Neural cell (in vitro differentiated cells): ENCODE data around the gene PAK2. TPM values are rescaled to one million over a fixed set of nuclear protein-coding genes. Genes with fewer than 3 reads are reported as not detected.

ENCODE experiments used
- H2AFZ ChIP-seq: fragments of 200-600, 300-800 bp; sonication (generic), shearing (Covaris generic); 2 replicates; pipeline ENCODE4 v1.6.0; 2014; ENCODE audit warnings: low read depth, mild to moderate bottlenecking, antibody characterized with exemption, low read length, moderate library complexity
- H3F3A ChIP-seq: fragments of 200-600 bp; shearing (Covaris generic); 2 replicates; pipeline ENCODE4 v1.6.1; 2016; ENCODE audit warnings: mild to moderate bottlenecking, moderate library complexity, mixed read lengths, antibody characterized with exemption, low read length; ENCODE audit not compliant: insufficient read depth, poor library complexity, severe bottlenecking
- H3K27ac ChIP-seq: fragments of 200-600, 300-800 bp; sonication (generic), shearing (Covaris generic); 2 replicates; pipeline ENCODE4 v1.5.1; 2014; ENCODE audit warnings: mild to moderate bottlenecking, low read length, moderate library complexity
- H3K27me3 ChIP-seq: fragments of 300-800, 200-600 bp; sonication (generic), shearing (Covaris generic); 2 replicates; pipeline ENCODE4 v1.6.0; 2014; ENCODE audit warnings: mild to moderate bottlenecking, low read depth, low read length, moderate library complexity; ENCODE audit not compliant: insufficient read depth
- H3K36me3 ChIP-seq: fragments of 300-800, 200-600 bp; sonication (generic), shearing (Covaris generic); 2 replicates; pipeline ENCODE4 v1.5.1; 2014; ENCODE audit warnings: mild to moderate bottlenecking, antibody characterized with exemption, low read length, moderate library complexity; ENCODE audit not compliant: insufficient read depth
- H3K4me2 ChIP-seq: fragments of 300-800, 200-600 bp; sonication (generic), shearing (Covaris generic); 2 replicates; pipeline ENCODE4 v1.6.0; 2014; ENCODE audit warnings: mild to moderate bottlenecking, low read length
- H3K4me3 ChIP-seq: fragments of 300-800, 200-600 bp; sonication (generic), shearing (Covaris generic); 2 replicates; pipeline ENCODE4 v1.5.1; 2014; ENCODE audit warnings: mild to moderate bottlenecking, low read length, moderate library complexity
- H3K79me2 ChIP-seq: fragments of 200-600 bp; shearing (Covaris generic); replicated peaks from 2 replicates; pipeline ENCODE4 v1.6.0; 2014; ENCODE audit warnings: mild to moderate bottlenecking, low read length, moderate library complexity; ENCODE audit not compliant: insufficient read depth
- H3K9ac ChIP-seq: fragments of 300-800, 200-600 bp; sonication (generic), shearing (Covaris generic); 2 replicates; pipeline ENCODE4 v1.6.1; 2016; ENCODE audit warnings: mild to moderate bottlenecking, low read length, mixed read lengths
- H3K9me2 ChIP-seq: fragments of 200-600 bp; shearing (Covaris generic); 2 replicates; pipeline ENCODE4 v1.6.1; 2016; ENCODE audit warnings: mild to moderate bottlenecking, low read length, mixed read lengths; ENCODE audit not compliant: insufficient read depth
- H3K9me3 ChIP-seq: fragments of 200-600, 300-800 bp; sonication (generic), shearing (Covaris generic); 2 replicates; pipeline ENCODE4 v1.6.1; 2016; ENCODE audit warnings: mild to moderate bottlenecking, mixed run types, low read length, moderate library complexity, mixed read lengths
- H4K20me1 ChIP-seq: fragments of 200-600 bp; shearing (Covaris generic); 2 replicates; pipeline ENCODE4 v1.6.1; 2016; ENCODE audit warnings: mild to moderate bottlenecking, mixed run types; ENCODE audit not compliant: insufficient read depth
- CTCF ChIP-seq: fragments of 450-650 bp; IDR thresholded peaks from 2 replicates; pipeline ENCODE4 v1.5.1; 2014; ENCODE audit warnings: antibody characterized with exemption, mild to moderate bottlenecking, moderate library complexity; ENCODE audit not compliant: poor library complexity, severe bottlenecking
- EP300 ChIP-seq: fragments of 450-650 bp; conservative IDR thresholded peaks from 2 replicates; pipeline ENCODE4 v1.6.1; 2014; ENCODE audit warnings: antibody characterized with exemption, mild to moderate bottlenecking, moderate library complexity; ENCODE audit not compliant: poor library complexity, severe bottlenecking
- EZH2 ChIP-seq: fragments of 200-600, 300-800 bp; shearing (Covaris generic), sonication (generic); IDR thresholded peaks from 2 replicates; pipeline ENCODE4 v1.6.1; 2014; ENCODE audit warnings: antibody characterized with exemption, low read length, borderline replicate concordance, mild to moderate bottlenecking; ENCODE audit not compliant: insufficient read depth, poor library complexity, severe bottlenecking
- MXI1 ChIP-seq: fragments of 450-650 bp; conservative IDR thresholded peaks from 2 replicates; pipeline ENCODE4 v1.6.1; 2014; ENCODE audit warnings: antibody characterized with exemption, mild to moderate bottlenecking; ENCODE audit not compliant: poor library complexity, severe bottlenecking
- POLR2AphosphoS5 ChIP-seq: IDR thresholded peaks from 2 replicates; pipeline ENCODE4 v1.6.1; 2012
- RAD21 ChIP-seq: fragments of 450-650 bp; conservative IDR thresholded peaks from 2 replicates; pipeline ENCODE4 v1.6.1; 2014; ENCODE audit warnings: antibody characterized with exemption, mild to moderate bottlenecking, moderate library complexity
- SMC3 ChIP-seq: fragments of 450-650 bp; conservative IDR thresholded peaks from 2 replicates; pipeline ENCODE4 v1.6.1; 2014; ENCODE audit warnings: antibody characterized with exemption, mild to moderate bottlenecking, moderate library complexity; ENCODE audit not compliant: poor library complexity
- TAF1 ChIP-seq: IDR thresholded peaks from 2 replicates; pipeline ENCODE4 v1.6.1; 2012; ENCODE audit warnings: low read depth
- polyA plus RNA-seq: library from polyadenylated mRNA; depleted of rRNA; stranded (reverse); fragments of >200 nt; gene quantifications from 2 replicates; pipeline ENCODE4 v1.2.3, GENCODE V29; 2014
- TF ChIP-seq, protein P1 (sequence below): IDR thresholded peaks from 2 replicates; pipeline ENCODE4 v1.6.1; 2012; ENCODE audit warnings: borderline replicate concordance

PAK2 gene
- polyA plus RNA-seq, 1 donor from 2014 or later = 40.3 TPM

DNA sequence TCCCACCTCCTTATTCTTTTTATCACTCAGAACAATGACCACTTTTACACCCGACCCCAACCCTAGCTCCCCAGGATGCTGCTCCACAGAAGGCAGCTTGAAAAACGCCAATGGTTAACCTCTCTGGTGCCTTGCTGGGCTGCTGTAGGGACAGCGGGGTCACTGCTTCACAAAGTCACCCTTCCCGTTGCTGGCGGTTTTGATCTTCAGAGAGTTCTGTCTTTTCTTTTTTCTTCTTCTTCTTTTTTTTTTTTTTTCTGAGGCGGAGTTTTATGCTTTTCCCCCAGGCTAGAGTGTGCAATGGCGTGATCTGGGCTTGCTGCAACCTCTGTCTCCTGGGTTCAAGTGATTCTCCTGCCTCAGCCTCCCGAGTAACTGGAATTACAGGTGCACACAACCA is 48.3 kb upstream of the PAK2 start:
- no peak overlapping the region for H3K9ac ChIP-seq
- H3K27ac ChIP-seq = no peak overlapping the region
- no peak for TF ChIP-seq CTCF
- TF ChIP-seq POLR2AphosphoS5 = no peak
- no peak for TF ChIP-seq EZH2
- no peak for TF ChIP-seq MXI1
- TF ChIP-seq RAD21 = no peak
- TF ChIP-seq EP300 = no peak
- no peak for TF ChIP-seq TAF1
- TF ChIP-seq, protein P1, sequence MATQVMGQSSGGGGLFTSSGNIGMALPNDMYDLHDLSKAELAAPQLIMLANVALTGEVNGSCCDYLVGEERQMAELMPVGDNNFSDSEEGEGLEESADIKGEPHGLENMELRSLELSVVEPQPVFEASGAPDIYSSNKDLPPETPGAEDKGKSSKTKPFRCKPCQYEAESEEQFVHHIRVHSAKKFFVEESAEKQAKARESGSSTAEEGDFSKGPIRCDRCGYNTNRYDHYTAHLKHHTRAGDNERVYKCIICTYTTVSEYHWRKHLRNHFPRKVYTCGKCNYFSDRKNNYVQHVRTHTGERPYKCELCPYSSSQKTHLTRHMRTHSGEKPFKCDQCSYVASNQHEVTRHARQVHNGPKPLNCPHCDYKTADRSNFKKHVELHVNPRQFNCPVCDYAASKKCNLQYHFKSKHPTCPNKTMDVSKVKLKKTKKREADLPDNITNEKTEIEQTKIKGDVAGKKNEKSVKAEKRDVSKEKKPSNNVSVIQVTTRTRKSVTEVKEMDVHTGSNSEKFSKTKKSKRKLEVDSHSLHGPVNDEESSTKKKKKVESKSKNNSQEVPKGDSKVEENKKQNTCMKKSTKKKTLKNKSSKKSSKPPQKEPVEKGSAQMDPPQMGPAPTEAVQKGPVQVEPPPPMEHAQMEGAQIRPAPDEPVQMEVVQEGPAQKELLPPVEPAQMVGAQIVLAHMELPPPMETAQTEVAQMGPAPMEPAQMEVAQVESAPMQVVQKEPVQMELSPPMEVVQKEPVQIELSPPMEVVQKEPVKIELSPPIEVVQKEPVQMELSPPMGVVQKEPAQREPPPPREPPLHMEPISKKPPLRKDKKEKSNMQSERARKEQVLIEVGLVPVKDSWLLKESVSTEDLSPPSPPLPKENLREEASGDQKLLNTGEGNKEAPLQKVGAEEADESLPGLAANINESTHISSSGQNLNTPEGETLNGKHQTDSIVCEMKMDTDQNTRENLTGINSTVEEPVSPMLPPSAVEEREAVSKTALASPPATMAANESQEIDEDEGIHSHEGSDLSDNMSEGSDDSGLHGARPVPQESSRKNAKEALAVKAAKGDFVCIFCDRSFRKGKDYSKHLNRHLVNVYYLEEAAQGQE = no peak
- TF ChIP-seq SMC3 = no peak
- H3K27me3 ChIP-seq = no peaks in the 10 kb centered on the region
- no peak overlapping the region for H2AFZ ChIP-seq
- no peak overlapping the region for H3K4me3 ChIP-seq
- no peaks in the 10 kb centered on the region for H3F3A ChIP-seq
- no peaks in the 10 kb centered on the region for H3K36me3 ChIP-seq
- no peaks in the 10 kb centered on the region for H3K9me2 ChIP-seq
- H3K79me2 ChIP-seq = no peaks in the 10 kb centered on the region
- no peak overlapping the region for H3K4me2 ChIP-seq
- no peaks in the 10 kb centered on the region for H3K9me3 ChIP-seq
- no peaks in the 10 kb centered on the region for H4K20me1 ChIP-seq

- no peak overlapping the region for H3K4me3 ChIP-seq
- no peaks in the 10 kb centered on the region for H3K79me2 ChIP-seq
- H3K9ac ChIP-seq = no peak overlapping the region
- no peaks in the 10 kb centered on the region for H3K36me3 ChIP-seq
- H2AFZ ChIP-seq = no peak overlapping the region
- TF ChIP-seq EZH2 = no peak
- no peak for TF ChIP-seq SMC3
- TF ChIP-seq, protein P1 = no peak
- no peak for TF ChIP-seq TAF1
- no peak for TF ChIP-seq CTCF
- TF ChIP-seq EP300 = no peak
- no peak for TF ChIP-seq POLR2AphosphoS5
- TF ChIP-seq MXI1 = no peak
- peak; percentile 12 for TF ChIP-seq RAD21
- no peak overlapping the region for H3K4me2 ChIP-seq
- no peak overlapping the region for H3K27ac ChIP-seq
- H3F3A ChIP-seq = no peaks in the 10 kb centered on the region
- no peaks in the 10 kb centered on the region for H3K27me3 ChIP-seq
- H3K9me3 ChIP-seq = no peaks in the 10 kb centered on the region
- no peaks in the 10 kb centered on the region for H3K9me2 ChIP-seq
- H4K20me1 ChIP-seq = no peaks in the 10 kb centered on the region
These were observed 45.4 kb upstream of the PAK2 start for GRCh38 chr3:196694202-196694638.
